Measurements from ENCODE around the gene PDZD2.
A peak's percentile ranks its signal among the peaks of the same experiment; 100 is the strongest.

Gene PDZD2

GRCh38 chr5:31918739-31919138, 279.8 kb downstream of the PDZD2 start:
- TF ChIP-seq, protein P1, sequence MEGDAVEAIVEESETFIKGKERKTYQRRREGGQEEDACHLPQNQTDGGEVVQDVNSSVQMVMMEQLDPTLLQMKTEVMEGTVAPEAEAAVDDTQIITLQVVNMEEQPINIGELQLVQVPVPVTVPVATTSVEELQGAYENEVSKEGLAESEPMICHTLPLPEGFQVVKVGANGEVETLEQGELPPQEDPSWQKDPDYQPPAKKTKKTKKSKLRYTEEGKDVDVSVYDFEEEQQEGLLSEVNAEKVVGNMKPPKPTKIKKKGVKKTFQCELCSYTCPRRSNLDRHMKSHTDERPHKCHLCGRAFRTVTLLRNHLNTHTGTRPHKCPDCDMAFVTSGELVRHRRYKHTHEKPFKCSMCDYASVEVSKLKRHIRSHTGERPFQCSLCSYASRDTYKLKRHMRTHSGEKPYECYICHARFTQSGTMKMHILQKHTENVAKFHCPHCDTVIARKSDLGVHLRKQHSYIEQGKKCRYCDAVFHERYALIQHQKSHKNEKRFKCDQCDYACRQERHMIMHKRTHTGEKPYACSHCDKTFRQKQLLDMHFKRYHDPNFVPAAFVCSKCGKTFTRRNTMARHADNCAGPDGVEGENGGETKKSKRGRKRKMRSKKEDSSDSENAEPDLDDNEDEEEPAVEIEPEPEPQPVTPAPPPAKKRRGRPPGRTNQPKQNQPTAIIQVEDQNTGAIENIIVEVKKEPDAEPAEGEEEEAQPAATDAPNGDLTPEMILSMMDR (IDR thresholded peaks at IDR 0.05; ENCODE audit: poor library complexity, severe bottlenecking): no peak
- ATAC-seq (ENCODE audit: low read depth): no peak
- no peaks in the 10 kb centered on the region for H3K9me3 ChIP-seq (ENCODE audit: severe bottlenecking)

DNA sequence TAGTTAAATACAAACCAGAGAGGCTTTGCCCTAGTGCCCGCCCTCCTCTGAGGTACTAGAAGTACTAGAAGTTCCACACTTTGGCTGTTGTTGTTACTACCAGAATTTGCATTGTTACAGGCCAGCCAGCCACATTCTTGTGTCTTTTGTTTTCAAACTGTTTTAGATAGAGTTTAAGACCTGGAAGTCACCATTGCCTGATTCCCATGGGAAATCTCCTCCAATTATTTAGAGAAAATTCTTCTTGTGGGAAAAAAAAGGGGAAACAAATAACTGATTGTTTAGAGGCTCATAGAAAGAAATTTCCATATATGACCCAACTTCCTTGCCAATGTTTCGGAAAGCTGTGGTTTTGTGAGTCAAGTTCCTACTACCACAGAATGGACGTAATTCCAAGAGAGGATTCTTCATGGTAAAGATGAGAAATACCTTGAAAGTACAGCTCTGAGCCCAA, 282.9 kb downstream of the PDZD2 start:
- H3K4me3 ChIP-seq (ENCODE audit: severe bottlenecking): no peak overlapping the region
- DNase-seq (ENCODE audit: low spot score): no peak
- peak; percentile 93 for ATAC-seq (ENCODE audit: low read depth)
- TF ChIP-seq, protein P1 (IDR thresholded peaks at IDR 0.05; ENCODE audit: poor library complexity, severe bottlenecking): no peak
- H3K27ac ChIP-seq (ENCODE audit: poor library complexity, severe bottlenecking): peak overlapping the region; percentile 86
- H3K27me3 ChIP-seq (ENCODE audit: insufficient read depth, poor library complexity, severe bottlenecking): no peaks in the 10 kb centered on the region
- H3K36me3 ChIP-seq (ENCODE audit: low read depth): no peaks in the 10 kb centered on the region
- no peaks in the 10 kb centered on the region for H3K9me3 ChIP-seq (ENCODE audit: severe bottlenecking)
- peaks cover 17% of the 10 kb centered on the region for H3K4me1 ChIP-seq (ENCODE audit: insufficient read depth, poor library complexity, severe bottlenecking)

More at GRCh38 chr5:31918739-31919138, 279.8 kb downstream of the PDZD2 start:
- Histone ChIP-seq H3K36me3 (ENCODE audit: low read depth) (no peaks in the 10 kb centered on the region), H3K27me3 (ENCODE audit: insufficient read depth, poor library complexity, severe bottlenecking) (no peaks in the 10 kb centered on the region), H3K27ac (ENCODE audit: poor library complexity, severe bottlenecking) (no peak overlapping the region), H3K4me1 (ENCODE audit: insufficient read depth, poor library complexity, severe bottlenecking) (peaks cover 33% of the 10 kb centered on the region), H3K4me3 (ENCODE audit: severe bottlenecking) (no peak overlapping the region)
- DNase-seq (ENCODE audit: low spot score): no peak

DNA sequence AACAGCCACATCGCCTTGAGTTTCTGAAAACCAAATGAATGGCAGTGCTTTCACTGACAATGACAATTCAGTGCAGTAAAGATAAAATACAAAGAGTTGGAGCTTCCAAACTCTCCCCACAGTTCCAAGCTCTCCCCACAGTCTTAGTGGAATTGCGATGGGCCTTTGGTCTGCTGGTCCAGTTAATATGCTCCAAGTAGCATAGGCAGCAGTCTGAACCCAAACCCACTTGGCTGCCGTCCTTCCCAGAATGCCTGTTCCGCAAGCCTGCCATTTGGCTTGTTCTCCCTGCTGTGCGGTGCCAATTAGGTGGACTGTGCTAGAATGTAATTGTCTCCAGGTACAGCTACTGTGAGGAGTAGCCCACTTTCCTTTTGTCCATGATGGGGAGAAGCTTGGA, 285.1 kb downstream of the PDZD2 start:
- TF ChIP-seq, protein P1 (IDR thresholded peaks at IDR 0.05; ENCODE audit: poor library complexity, severe bottlenecking): no peak
- no peaks in the 10 kb centered on the region for H3K36me3 ChIP-seq (ENCODE audit: low read depth)
- H3K27ac ChIP-seq (ENCODE audit: poor library complexity, severe bottlenecking): no peak overlapping the region
- H3K4me1 ChIP-seq (ENCODE audit: insufficient read depth, poor library complexity, severe bottlenecking): peaks cover 17% of the 10 kb centered on the region
- H3K9me3 ChIP-seq (ENCODE audit: severe bottlenecking): no peaks in the 10 kb centered on the region
- no peaks in the 10 kb centered on the region for H3K27me3 ChIP-seq (ENCODE audit: insufficient read depth, poor library complexity, severe bottlenecking)
- no peak for DNase-seq (ENCODE audit: low spot score)
- no peak for ATAC-seq (ENCODE audit: low read depth)
- H3K4me3 ChIP-seq (ENCODE audit: severe bottlenecking): no peak overlapping the region

DNA sequence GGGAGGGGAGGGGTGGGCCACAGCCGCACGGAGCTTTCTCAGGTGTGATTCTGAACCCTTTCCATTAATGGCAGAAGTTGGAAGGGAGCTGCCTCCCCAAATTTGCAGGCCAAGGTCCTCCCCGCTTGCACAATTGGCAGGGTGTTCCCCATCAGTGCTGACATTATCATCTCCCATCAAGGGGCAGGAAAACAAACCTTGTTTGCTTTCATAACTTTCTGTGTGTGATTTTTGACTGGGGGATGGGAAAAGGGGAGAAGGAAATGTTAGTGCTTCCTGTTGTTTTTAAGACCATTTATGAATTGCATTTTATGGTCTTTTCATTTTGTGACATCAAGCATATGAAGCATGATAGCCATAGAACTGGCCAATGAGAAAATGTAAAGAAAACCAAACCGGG, 292.9 kb downstream of the PDZD2 start:
- TF ChIP-seq, protein P1 (IDR thresholded peaks at IDR 0.05; ENCODE audit: poor library complexity, severe bottlenecking): no peak
- H3K27ac ChIP-seq (ENCODE audit: poor library complexity, severe bottlenecking): no peak overlapping the region
- ATAC-seq (ENCODE audit: low read depth) (no peak), DNase-seq (ENCODE audit: low spot score) (no peak)
- no peaks in the 10 kb centered on the region for H3K27me3 ChIP-seq (ENCODE audit: insufficient read depth, poor library complexity, severe bottlenecking)
- no peaks in the 10 kb centered on the region for H3K36me3 ChIP-seq (ENCODE audit: low read depth)
- H3K4me1 ChIP-seq (ENCODE audit: insufficient read depth, poor library complexity, severe bottlenecking): peaks cover 12% of the 10 kb centered on the region
- no peak overlapping the region for H3K4me3 ChIP-seq (ENCODE audit: severe bottlenecking)
- H3K9me3 ChIP-seq (ENCODE audit: severe bottlenecking): no peaks in the 10 kb centered on the region

DNA sequence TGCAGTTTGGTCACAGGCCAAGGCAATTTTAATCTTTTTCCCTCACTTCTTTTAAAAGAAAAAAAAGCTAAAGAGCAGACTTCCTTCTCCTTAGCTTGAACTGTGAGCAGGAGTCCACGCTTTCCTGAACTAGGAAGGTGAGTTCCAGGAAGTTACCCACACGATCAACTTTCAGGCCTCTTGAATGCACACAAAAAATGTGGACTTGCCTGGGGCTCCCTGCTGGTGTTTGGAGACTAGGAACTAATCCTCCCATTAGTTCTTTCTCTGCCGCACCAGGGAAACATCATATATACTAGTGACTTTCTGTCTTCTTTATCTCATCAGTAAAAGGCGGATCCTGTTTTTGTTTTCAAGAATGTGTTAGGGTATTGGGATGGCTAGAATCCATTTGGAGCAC, 295.2 kb downstream of the PDZD2 start:
- Histone ChIP-seq H3K4me1 (ENCODE audit: insufficient read depth, poor library complexity, severe bottlenecking) (peaks cover 12% of the 10 kb centered on the region), H3K27ac (ENCODE audit: poor library complexity, severe bottlenecking) (no peak overlapping the region)

More for the DNA sequence above, 295.2 kb downstream of the PDZD2 start:
- Histone ChIP-seq H3K9me3 (ENCODE audit: severe bottlenecking) (no peaks in the 10 kb centered on the region), H3K4me3 (ENCODE audit: severe bottlenecking) (no peak overlapping the region), H3K27me3 (ENCODE audit: insufficient read depth, poor library complexity, severe bottlenecking) (no peaks in the 10 kb centered on the region), H3K36me3 (ENCODE audit: low read depth) (no peaks in the 10 kb centered on the region)
- TF ChIP-seq, protein P1 (IDR thresholded peaks at IDR 0.05; ENCODE audit: poor library complexity, severe bottlenecking): no peak
- no peak for DNase-seq (ENCODE audit: low spot score)
- no peak for ATAC-seq (ENCODE audit: low read depth)

All from RWPE2 (cell line).